Small intestine (tissue), 7 donors: Measurements from ENCODE around the gene GPC3. TPM values are rescaled to one million over a fixed set of nuclear protein-coding genes. Genes with fewer than 3 reads are reported as not detected.
"Not testable (repeated sequence)": the region's sequence is repeated elsewhere in the genome, so short reads cannot be mapped to it uniquely, and the experiment has no call there.

Source experiments
- DNase-seq, 2 donors: peaks; one replicate each; pipeline versions ENCODE4 v3.0.0 to v3.0.0-alpha.2; 2013
- FAIRE-seq: peaks from 2 replicates; lab custom pipeline; 2012; peaks lifted over from hg19 to GRCh38; lab: Jason Lieb, UNC
- H3K27ac ChIP-seq, 3 donors: one replicate each; pipeline ENCODE4 v1.5.1; 2013; ENCODE audit warnings: low read length in 2 of 3, mild to moderate bottlenecking in 2 of 3, control low read depth in 1 of 3, inconsistent platforms in 1 of 3, low read depth in 1 of 3, moderate library complexity in 1 of 3
- H3K27me3 ChIP-seq, 3 donors: one replicate each; pipeline ENCODE4 v1.6.1; 2013; ENCODE audit warnings: low read length in 3 of 3, inconsistent platforms in 1 of 3; ENCODE audit not compliant: control insufficient read depth in 3 of 3, insufficient read depth in 3 of 3
- H3K36me3 ChIP-seq, 3 donors: one replicate each; pipeline ENCODE4 v1.6.1; 2013; ENCODE audit warnings: low read length in 3 of 3, inconsistent platforms in 1 of 3, low read depth in 1 of 3, mild to moderate bottlenecking in 1 of 3, moderate library complexity in 1 of 3; ENCODE audit not compliant: control insufficient read depth in 3 of 3, insufficient read depth in 2 of 3
- H3K4me1 ChIP-seq, 3 donors: one replicate each; pipeline ENCODE4 v1.6.1; 2013; ENCODE audit warnings: low read length in 2 of 3, inconsistent platforms in 1 of 3, low read depth in 1 of 3, mild to moderate bottlenecking in 1 of 3, moderate library complexity in 1 of 3; ENCODE audit not compliant: control insufficient read depth in 3 of 3, insufficient read depth in 2 of 3
- H3K4me3 ChIP-seq, 3 donors: one replicate each; pipeline ENCODE4 v1.5.1; 2013; ENCODE audit warnings: low read length in 3 of 3, control low read depth in 1 of 3, inconsistent platforms in 1 of 3, low read depth in 1 of 3, mild to moderate bottlenecking in 1 of 3, moderate library complexity in 1 of 3
- H3K9me3 ChIP-seq, 2 donors: one replicate each; pipeline ENCODE4 v1.6.1; 2013; ENCODE audit warnings: low read depth in 1 of 2, low read length in 1 of 2; ENCODE audit not compliant: control insufficient read depth in 2 of 2, insufficient read depth in 1 of 2
- WGBS, 3 donors: extraction: QIAGEN DNeasy Blood & Tissue Kit; methylation state at CpG; one replicate each; pipeline ENCODE4 v1.1.7; 2013; 5-methylcytosine and 5-hydroxymethylcytosine counted together
- polyA plus RNA-seq, 4 donors: library from polyadenylated mRNA; stranded (reverse) in 3 of 4; unstranded in 1 of 4; fragments of 200-250 nt in 3 of 4; fragments of 120-200 nt in 1 of 4; gene quantifications; one replicate each; pipeline versions ENCODE4 v1.2.1 to v1.2.3, GENCODE V29; 2013
- donor health status: healthy with polysubstance abuse.
- donor health status: control.
- donor health status: control.
- donor health status: Bipolar disorder and iron deficiency.
- donor health status: healthy.

The GPC3 gene
- polyA plus RNA-seq, 4 donors = 14.3 to 186 TPM; not detected in 2

- no peaks in the 10 kb centered on the region for H3K4me1 ChIP-seq
- no peak for DNase-seq
- H3K4me3 ChIP-seq = no peak overlapping the region
- no peak for FAIRE-seq
- WGBS, 3 donors = 64 to 84% (median 73%) methylated on average over 2 of the region's 2 CpGs
- H3K9me3 ChIP-seq = no peaks in the 10 kb centered on the region
- H3K36me3 ChIP-seq = no peaks in the 10 kb centered on the region
- no peaks in the 10 kb centered on the region for H3K27me3 ChIP-seq
- no peak overlapping the region for H3K27ac ChIP-seq
Observed at GRCh38 chrX:133907606-133908005, 77.8 kb downstream of the GPC3 start.

DNA sequence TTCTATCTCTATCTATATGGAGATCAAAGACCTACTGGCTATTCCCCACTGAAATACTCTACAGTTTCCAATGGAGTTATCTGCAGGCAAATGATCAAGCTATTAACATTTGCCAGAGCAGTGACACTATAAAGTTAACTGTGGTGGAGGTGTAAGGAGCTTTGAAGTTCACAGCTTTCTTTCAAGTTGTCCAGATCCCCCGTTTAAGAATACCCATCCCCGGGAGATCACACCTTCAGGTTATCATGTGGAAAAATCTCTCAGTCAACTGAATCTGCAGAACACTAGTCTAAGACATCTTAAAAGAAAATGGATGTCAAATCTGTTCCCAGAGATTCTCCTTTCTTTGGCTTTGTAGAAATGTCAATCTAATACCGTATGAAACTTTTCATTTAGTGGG lies 80.1 kb downstream of the GPC3 start:
- 65 to 81% (median 78%) methylated on average over 3 of the region's 3 CpGs for WGBS, 3 donors
- no peak overlapping the region for H3K27ac ChIP-seq
- H3K4me1 ChIP-seq = no peaks in the 10 kb centered on the region
- H3K9me3 ChIP-seq = no peaks in the 10 kb centered on the region
- no peak overlapping the region for H3K4me3 ChIP-seq
- FAIRE-seq (no peak), DNase-seq (no peak)
- H3K27me3 ChIP-seq = no peaks in the 10 kb centered on the region
- no peaks in the 10 kb centered on the region for H3K36me3 ChIP-seq

DNA sequence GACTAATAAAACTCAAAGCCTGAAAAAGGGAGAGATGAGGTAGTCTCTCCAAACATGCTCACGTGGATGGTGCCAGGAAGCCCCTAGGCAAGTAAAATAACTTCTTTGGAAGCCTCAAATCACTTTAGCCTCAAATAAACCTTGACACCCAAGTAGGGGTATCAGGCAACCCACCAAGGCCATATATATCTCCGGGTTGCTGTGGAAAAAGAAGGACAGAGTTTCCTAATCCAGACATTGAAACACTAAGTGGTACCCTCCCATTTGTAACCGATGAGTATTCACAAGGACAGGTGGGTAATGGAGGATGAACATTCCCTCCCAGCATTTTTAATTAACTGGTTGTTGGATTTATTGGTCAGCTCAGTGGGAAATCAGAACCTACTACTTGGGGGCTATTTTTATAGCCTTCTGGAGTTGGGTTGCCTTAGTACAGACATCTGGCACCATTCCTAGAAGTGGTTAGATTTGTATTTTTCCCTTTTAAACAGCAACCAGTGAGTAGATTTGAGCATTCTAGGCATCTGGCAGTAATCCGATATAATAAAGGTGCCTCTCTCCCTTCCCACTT lies 87.7 kb downstream of the GPC3 start:
- 72 to 90% (median 85%) methylated on average over 4 of the region's 4 CpGs for WGBS, 3 donors
- Histone ChIP-seq H3K4me1 (no peaks in the 10 kb centered on the region), H3K4me3 (no peak overlapping the region), H3K9me3 (no peaks in the 10 kb centered on the region), H3K27ac (no peak overlapping the region), H3K36me3 (no peaks in the 10 kb centered on the region), H3K27me3 (no peaks in the 10 kb centered on the region)
- DNase-seq = no peak
- FAIRE-seq = no peak

- Histone ChIP-seq H3K4me1 (no peaks in the 10 kb centered on the region), H3K4me3 (no peak overlapping the region), H3K27ac (no peak overlapping the region), H3K27me3 (no peaks in the 10 kb centered on the region), H3K9me3 (no peaks in the 10 kb centered on the region), H3K36me3 (no peaks in the 10 kb centered on the region)
- FAIRE-seq (no peak), DNase-seq (no peak)
- WGBS, 3 donors = 59 to 63% (median 61%) methylated on average over 2 of the region's 2 CpGs
Observed at GRCh38 chrX:133892337-133892736, 93.1 kb downstream of the GPC3 start.

- WGBS, 3 donors = 73 to 95% (median 87%) methylated on average over 1 of the region's 1 CpG
- Histone ChIP-seq H3K9me3 (no peaks in the 10 kb centered on the region), H3K27me3 (no peaks in the 10 kb centered on the region), H3K4me3 (no peak overlapping the region), H3K27ac (no peak overlapping the region), H3K4me1 (no peaks in the 10 kb centered on the region), H3K36me3 (no peaks in the 10 kb centered on the region)
- FAIRE-seq (no peak), DNase-seq (no peak)
Observed at GRCh38 chrX:133888984-133889383, 96.4 kb downstream of the GPC3 start.

- not testable (repeated sequence) for H3K4me3 ChIP-seq, FAIRE-seq, H3K9me3 ChIP-seq, H3K36me3 ChIP-seq, H3K27ac ChIP-seq, DNase-seq, H3K4me1 ChIP-seq, H3K27me3 ChIP-seq
- whole genome bisulfite sequencing, 3 donors = 65 to 91% (median 77%) methylated on average over 3 of the region's 3 CpGs
Observed at GRCh38 chrX:133888084-133888483, 97.3 kb downstream of the GPC3 start.

- no peaks in the 10 kb centered on the region for H3K27me3 ChIP-seq
- no peaks in the 10 kb centered on the region for H3K36me3 ChIP-seq
- 30 to 61% (median 41%) methylated on average over 4 of the region's 4 CpGs for WGBS, 3 donors
- H3K27ac ChIP-seq = no peak overlapping the region
- H3K4me3 ChIP-seq = no peak overlapping the region
- no peak for FAIRE-seq
- H3K9me3 ChIP-seq = no peaks in the 10 kb centered on the region
- no peaks in the 10 kb centered on the region for H3K4me1 ChIP-seq
- DNase-seq = no peak
Observed at GRCh38 chrX:133884430-133885394, 100.7 kb downstream of the GPC3 start.

GRCh38 chrX:133881893-133882292 lies 103.5 kb downstream of the GPC3 start:
- no peaks in the 10 kb centered on the region for H3K9me3 ChIP-seq
- no peaks in the 10 kb centered on the region for H3K36me3 ChIP-seq
- H3K4me1 ChIP-seq = no peaks in the 10 kb centered on the region
- 66 to 81% (median 75%) methylated on average over 7 of the region's 7 CpGs for WGBS, 3 donors
- no peak overlapping the region for H3K4me3 ChIP-seq
- H3K27ac ChIP-seq = no peak overlapping the region
- FAIRE-seq = no peak
- DNase-seq = no peak
- H3K27me3 ChIP-seq = no peaks in the 10 kb centered on the region
